OCI-LY3 (cell line): ENCODE measurements around the gene ZNF830.
"Not testable (repeated sequence)": the region's sequence is repeated elsewhere in the genome, so short reads cannot be mapped to it uniquely, and the experiment has no call there.

Source experiments
- H2AFZ ChIP-seq: fragments of 200-600, 300-600 bp; shearing (Covaris generic); 2 replicates; pipeline ENCODE4 v1.6.0; 2014; ENCODE audit warnings: antibody characterized with exemption, low read depth, low read length
- H3K27ac ChIP-seq: fragments of 200-600, 300-600 bp; sonication (generic); 2 replicates; pipeline ENCODE4 v1.5.1; 2014; ENCODE audit warnings: mild to moderate bottlenecking, low read length, moderate library complexity, mixed read lengths
- H3K27me3 ChIP-seq: fragments of 200-600, 300-600 bp; sonication (generic); 2 replicates; pipeline ENCODE4 v1.6.1; 2014; ENCODE audit warnings: low read depth, low read length, mixed read lengths
- H3K36me3 ChIP-seq: fragments of 200-600, 300-600 bp; sonication (generic); replicated peaks from 2 replicates; pipeline ENCODE3; 2014; ENCODE audit warnings: low read depth, low read length, mixed read lengths
- H3K4me1 ChIP-seq: fragments of 300-600, 200-600 bp; sonication (generic); 2 replicates; pipeline ENCODE4 v1.6.1; 2014; ENCODE audit warnings: low read length, mixed read lengths
- H3K4me2 ChIP-seq: fragments of 200-600, 300-600 bp; sonication (generic); 2 replicates; pipeline ENCODE4 v1.6.1; 2014; ENCODE audit warnings: low read length, mixed read lengths
- H3K4me3 ChIP-seq: fragments of 300-600, 200-600 bp; sonication (generic); 2 replicates; pipeline ENCODE4 v1.5.1; 2014; ENCODE audit warnings: antibody characterized with exemption, mild to moderate bottlenecking, low read length, moderate library complexity
- H3K79me2 ChIP-seq: fragments of 300-600, 200-600 bp; shearing (Covaris generic); 2 replicates; pipeline ENCODE4 v1.6.1; 2014; ENCODE audit warnings: mild to moderate bottlenecking, low read length, mixed read lengths
- H3K9ac ChIP-seq: fragments of 300-600, 200-600 bp; shearing (Covaris generic); 2 replicates; pipeline ENCODE4 v1.6.0; 2014; ENCODE audit warnings: mild to moderate bottlenecking, low read length, moderate library complexity
- H3K9me3 ChIP-seq: fragments of 200-600, 300-600 bp; shearing (Covaris generic); 2 replicates; pipeline ENCODE4 v1.6.1; 2014; ENCODE audit warnings: low read length, mixed read lengths; ENCODE audit not compliant: insufficient read depth
- H4K20me1 ChIP-seq: fragments of 200-600, 300-600 bp; sonication (generic); 2 replicates; pipeline ENCODE4 v1.6.1; 2016; ENCODE audit warnings: low read length, mixed read lengths; ENCODE audit not compliant: insufficient read depth
- CTCF ChIP-seq: fragments of 200-600, 300-600 bp; sonication (generic); IDR thresholded peaks from 2 replicates; pipeline ENCODE4 v1.5.1; 2014; ENCODE audit warnings: antibody characterized with exemption, low read length, low read depth
- EZH2phosphoT487 ChIP-seq: fragments of 200-600 bp; shearing (Covaris generic); IDR thresholded peaks from 2 replicates; pipeline ENCODE4 v1.6.1; 2018; ENCODE audit warnings: antibody characterized with exemption, mixed run types, low read depth

The ZNF830 gene

GRCh38 chr17:34999456-34999855, 38.1 kb downstream of the ZNF830 start:
- Histone ChIP-seq H2AFZ (no peak overlapping the region), H4K20me1 (no peaks in the 10 kb centered on the region), H3K4me3 (no peak overlapping the region), H3K27ac (no peak overlapping the region), H3K4me1 (peaks cover 4% of the 10 kb centered on the region), H3K4me2 (no peak overlapping the region), H3K9me3 (no peaks in the 10 kb centered on the region), H3K36me3 (peaks cover 59% of the 10 kb centered on the region), H3K79me2 (no peaks in the 10 kb centered on the region), H3K27me3 (no peaks in the 10 kb centered on the region), H3K9ac (no peak overlapping the region)
- TF ChIP-seq CTCF (no peak), EZH2phosphoT487 (no peak)

GRCh38 chr17:35000965-35001364, 39.6 kb downstream of the ZNF830 start:
- not testable (repeated sequence) for H3K9ac ChIP-seq, H3K4me3 ChIP-seq, H4K20me1 ChIP-seq, H3K27me3 ChIP-seq, H3K9me3 ChIP-seq, H3K79me2 ChIP-seq, H3K4me1 ChIP-seq, H3K27ac ChIP-seq, H3K4me2 ChIP-seq, H2AFZ ChIP-seq
- H3K36me3 ChIP-seq: peaks cover 54% of the 10 kb centered on the region

GRCh38 chr17:35001549-35001948, 40.2 kb downstream of the ZNF830 start:
- H3K36me3 ChIP-seq: peaks cover 49% of the 10 kb centered on the region
- H3K27me3 ChIP-seq: no peaks in the 10 kb centered on the region
- TF ChIP-seq EZH2phosphoT487: no peak
- TF ChIP-seq CTCF: no peak

GRCh38 chr17:35002876-35003551, 41.7 kb downstream of the ZNF830 start:
- Histone ChIP-seq H3K27ac (no peak overlapping the region), H4K20me1 (no peaks in the 10 kb centered on the region), H3K9me3 (no peaks in the 10 kb centered on the region), H3K4me3 (no peak overlapping the region), H3K27me3 (no peaks in the 10 kb centered on the region), H3K79me2 (no peaks in the 10 kb centered on the region), H3K4me2 (no peak overlapping the region), H2AFZ (no peak overlapping the region), H3K4me1 (peaks cover 4% of the 10 kb centered on the region), H3K9ac (no peak overlapping the region), H3K36me3 (peaks cover 48% of the 10 kb centered on the region)
- no peak for TF ChIP-seq EZH2phosphoT487
- no peak for TF ChIP-seq CTCF

More at GRCh38 chr17:35001549-35001948, 40.2 kb downstream of the ZNF830 start:
- Histone ChIP-seq H4K20me1 (no peaks in the 10 kb centered on the region), H3K9me3 (no peaks in the 10 kb centered on the region), H3K4me2 (no peak overlapping the region), H3K9ac (no peak overlapping the region), H2AFZ (no peak overlapping the region), H3K4me3 (no peak overlapping the region), H3K27ac (no peak overlapping the region), H3K4me1 (peaks cover 4% of the 10 kb centered on the region), H3K79me2 (no peaks in the 10 kb centered on the region)
